Colonic mucosa (tissue), 4 donors: ENCODE results near the gene EPC2. TPM values are rescaled to one million over a fixed set of nuclear protein-coding genes. Genes with fewer than 3 reads are reported as not detected.
"Not testable (repeated sequence)": the region's sequence is repeated elsewhere in the genome, so short reads cannot be mapped to it uniquely, and the experiment has no call there.

Experiments used
- DNase-seq: peaks from one replicate; pipeline ENCODE4 v3.0.0-alpha.2; 2020
- H3K27ac ChIP-seq: fragments of 200-600 bp; one replicate; pipeline ENCODE4 v1.8.0; 2021
- H3K27me3 ChIP-seq: fragments of 200-600 bp; one replicate; pipeline ENCODE4 v1.8.0; 2021
- H3K36me3 ChIP-seq: fragments of 200-600 bp; one replicate; pipeline ENCODE4 v1.8.0; 2021
- H3K4me1 ChIP-seq: fragments of 200-600 bp; one replicate; pipeline ENCODE4 v1.8.0; 2021; ENCODE audit warnings: mild to moderate bottlenecking
- H3K4me3 ChIP-seq: fragments of 200-600 bp; one replicate; pipeline ENCODE4 v1.8.0; 2021
- H3K9ac ChIP-seq, 2 donors: one replicate each; pipeline ENCODE4 v1.7.0; 2013; ENCODE audit warnings: control low read depth in 2 of 2, low read depth in 2 of 2, low read length in 2 of 2
- H3K9me3 ChIP-seq: fragments of 200-600 bp; one replicate; pipeline ENCODE4 v1.8.0; 2021
- intact Hi-C: fragments of 100-400 bp; cut with DNase I; formaldehyde crosslinking; loops from one replicate; pipeline ENCODE4 v1.14.1; 2022
- total RNA-seq, 2 donors: library from RNA; stranded (reverse); fragmentation: NEBNext Ultra II Directional in 1 of 2; extraction: Animal tissue kit (Norgen Biotek cat#: 25700) in 1 of 2; gene quantifications; one replicate each; pipeline ENCODE4 v1.2.1, GENCODE V29; 2021
- TF ChIP-seq, protein P1 (sequence below): fragments of 200-600 bp; IDR thresholded peaks from one replicate; pipeline ENCODE4 v1.8.0; 2022; ENCODE audit warnings: antibody characterized with exemption, mild to moderate bottlenecking
- donor health status: healthy.
- donor health status: DM: no; HTN: no; CAD: no.
- donor health status: DM: no; HTN: no; CAD: no.

Gene EPC2
- total RNA-seq, 2 donors from 2014 or later: 18.4 to 20.7 TPM

DNA sequence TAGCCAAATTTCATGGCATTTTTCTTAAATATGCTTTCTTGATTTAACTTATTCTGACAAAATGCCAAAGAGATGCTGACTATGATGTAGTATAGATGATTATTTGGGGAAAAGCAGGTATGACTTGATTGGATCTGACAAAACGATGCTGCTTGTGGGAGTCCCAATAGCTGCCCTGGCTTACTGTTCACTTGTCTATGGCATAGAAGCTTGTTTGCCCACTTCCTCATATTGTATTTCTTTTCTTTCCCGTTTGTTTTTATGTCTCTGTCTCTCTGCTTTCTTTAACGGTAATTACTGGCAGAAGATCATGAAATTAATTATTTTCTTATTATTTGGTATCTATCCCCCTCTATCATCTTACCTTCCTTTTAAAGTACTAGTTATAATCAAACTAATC is 43.0 kb downstream of the EPC2 start:
- Histone ChIP-seq H3K27ac (no peak overlapping the region), H3K36me3 (no peaks in the 10 kb centered on the region), H3K4me3 (no peak overlapping the region), H3K27me3 (no peaks in the 10 kb centered on the region), H3K9ac (no peak overlapping the region), H3K9me3 (no peaks in the 10 kb centered on the region), H3K4me1 (no peaks in the 10 kb centered on the region)
- intact Hi-C loops: no loop called here
- DNase-seq: no peak
- TF ChIP-seq, protein P1, sequence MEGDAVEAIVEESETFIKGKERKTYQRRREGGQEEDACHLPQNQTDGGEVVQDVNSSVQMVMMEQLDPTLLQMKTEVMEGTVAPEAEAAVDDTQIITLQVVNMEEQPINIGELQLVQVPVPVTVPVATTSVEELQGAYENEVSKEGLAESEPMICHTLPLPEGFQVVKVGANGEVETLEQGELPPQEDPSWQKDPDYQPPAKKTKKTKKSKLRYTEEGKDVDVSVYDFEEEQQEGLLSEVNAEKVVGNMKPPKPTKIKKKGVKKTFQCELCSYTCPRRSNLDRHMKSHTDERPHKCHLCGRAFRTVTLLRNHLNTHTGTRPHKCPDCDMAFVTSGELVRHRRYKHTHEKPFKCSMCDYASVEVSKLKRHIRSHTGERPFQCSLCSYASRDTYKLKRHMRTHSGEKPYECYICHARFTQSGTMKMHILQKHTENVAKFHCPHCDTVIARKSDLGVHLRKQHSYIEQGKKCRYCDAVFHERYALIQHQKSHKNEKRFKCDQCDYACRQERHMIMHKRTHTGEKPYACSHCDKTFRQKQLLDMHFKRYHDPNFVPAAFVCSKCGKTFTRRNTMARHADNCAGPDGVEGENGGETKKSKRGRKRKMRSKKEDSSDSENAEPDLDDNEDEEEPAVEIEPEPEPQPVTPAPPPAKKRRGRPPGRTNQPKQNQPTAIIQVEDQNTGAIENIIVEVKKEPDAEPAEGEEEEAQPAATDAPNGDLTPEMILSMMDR: no peak

DNA sequence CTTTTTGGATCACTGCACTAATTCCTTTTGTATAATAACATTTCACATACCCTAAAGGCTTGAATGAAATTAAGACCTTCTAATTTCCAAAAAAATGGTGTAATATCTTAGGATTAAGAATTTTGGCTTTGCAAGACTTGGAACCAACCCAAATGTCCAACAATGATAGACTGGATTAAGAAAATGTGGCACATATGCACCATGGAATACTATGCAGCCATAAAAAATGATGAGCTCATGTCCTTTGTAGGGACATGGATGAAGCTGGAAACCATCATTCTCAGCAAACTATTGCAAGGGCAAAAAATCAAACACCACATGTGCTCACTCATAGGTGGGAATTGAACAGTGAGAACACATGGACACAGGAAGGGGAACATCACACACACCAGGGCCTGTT is 43.5 kb downstream of the EPC2 start:
- H3K4me1 ChIP-seq, DNase-seq, H3K27ac ChIP-seq, H3K36me3 ChIP-seq, intact Hi-C loops, H3K9me3 ChIP-seq, H3K4me3 ChIP-seq, H3K27me3 ChIP-seq, H3K9ac ChIP-seq: not testable (repeated sequence)

DNA sequence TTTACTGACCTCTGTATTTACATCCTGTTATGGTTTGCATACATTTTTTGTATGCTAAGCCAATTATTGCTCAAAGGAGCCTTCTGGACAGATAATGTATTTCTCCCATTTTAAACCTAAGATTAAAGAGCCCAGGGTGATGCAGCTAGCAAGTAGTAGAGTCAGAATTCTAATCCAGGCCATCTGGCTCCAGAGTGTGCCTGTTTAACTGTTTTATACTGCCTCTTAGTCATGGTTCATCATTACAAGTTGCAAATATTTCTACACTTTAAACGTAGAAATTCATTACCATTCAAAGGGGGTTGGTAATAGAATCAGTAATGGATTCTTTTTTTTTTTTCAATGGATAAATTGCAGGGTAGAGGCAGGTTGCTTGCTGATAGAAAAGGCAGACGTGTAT is 52.4 kb downstream of the EPC2 start:
- Histone ChIP-seq H3K36me3 (no peaks in the 10 kb centered on the region), H3K4me3 (no peak overlapping the region), H3K27me3 (no peaks in the 10 kb centered on the region), H3K27ac (no peak overlapping the region), H3K9ac (no peak overlapping the region), H3K4me1 (no peaks in the 10 kb centered on the region), H3K9me3 (no peaks in the 10 kb centered on the region)
- TF ChIP-seq, protein P1: no peak
- DNase-seq: no peak
- intact Hi-C loops: no loop called here

DNA sequence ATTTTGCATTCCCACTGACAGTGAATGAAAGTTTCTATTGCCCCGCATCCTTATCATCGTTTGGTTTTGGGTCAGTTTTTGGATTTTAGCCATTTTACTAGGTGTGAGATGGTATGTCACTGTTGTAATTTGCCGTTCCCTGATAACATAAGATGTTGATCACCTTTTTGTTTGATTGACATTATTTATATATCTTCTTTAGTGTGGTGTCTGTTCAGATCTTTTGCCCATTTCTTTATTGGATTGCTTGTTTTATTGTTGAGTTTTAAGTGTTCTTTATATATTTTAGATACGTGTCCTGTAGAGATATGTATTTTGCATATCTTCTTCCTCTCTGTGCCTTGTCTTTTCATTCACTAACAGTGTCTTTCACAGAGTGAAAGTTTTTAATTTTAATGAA is 55.3 kb downstream of the EPC2 start:
- no peak for DNase-seq
- Histone ChIP-seq H3K9me3 (no peaks in the 10 kb centered on the region), H3K27ac (no peak overlapping the region), H3K9ac (no peak overlapping the region), H3K27me3 (no peaks in the 10 kb centered on the region), H3K4me3 (no peak overlapping the region), H3K36me3 (no peaks in the 10 kb centered on the region), H3K4me1 (no peaks in the 10 kb centered on the region)
- intact Hi-C loops: no loop called here
- TF ChIP-seq, protein P1: no peak

DNA sequence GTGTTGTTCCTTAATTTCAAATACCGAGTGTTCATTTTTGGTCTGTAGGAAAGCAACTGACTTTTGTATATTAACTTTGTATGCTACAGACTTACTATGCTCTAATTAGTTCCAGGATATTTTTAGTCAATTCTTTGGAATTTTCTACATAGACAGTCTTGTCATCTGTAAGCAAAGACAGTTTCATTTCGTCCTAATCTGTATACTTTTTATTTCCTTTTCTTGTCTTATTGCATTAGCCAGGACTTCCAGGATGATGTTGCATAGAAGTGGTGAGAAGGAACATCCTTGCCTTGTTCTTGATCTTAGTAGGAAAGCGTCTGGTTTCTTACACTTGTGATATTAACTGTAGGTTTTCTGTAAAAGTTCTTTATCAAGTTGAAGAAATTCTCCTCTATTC is 56.5 kb downstream of the EPC2 start:
- no peaks in the 10 kb centered on the region for H3K4me1 ChIP-seq
- intact Hi-C loops: no loop called here
- H3K9me3 ChIP-seq: no peaks in the 10 kb centered on the region
- H3K27me3 ChIP-seq: no peaks in the 10 kb centered on the region
- no peaks in the 10 kb centered on the region for H3K36me3 ChIP-seq
- no peak overlapping the region for H3K4me3 ChIP-seq
- DNase-seq: no peak
- no peak overlapping the region for H3K27ac ChIP-seq
- no peak overlapping the region for H3K9ac ChIP-seq
- TF ChIP-seq, protein P1: no peak

DNA sequence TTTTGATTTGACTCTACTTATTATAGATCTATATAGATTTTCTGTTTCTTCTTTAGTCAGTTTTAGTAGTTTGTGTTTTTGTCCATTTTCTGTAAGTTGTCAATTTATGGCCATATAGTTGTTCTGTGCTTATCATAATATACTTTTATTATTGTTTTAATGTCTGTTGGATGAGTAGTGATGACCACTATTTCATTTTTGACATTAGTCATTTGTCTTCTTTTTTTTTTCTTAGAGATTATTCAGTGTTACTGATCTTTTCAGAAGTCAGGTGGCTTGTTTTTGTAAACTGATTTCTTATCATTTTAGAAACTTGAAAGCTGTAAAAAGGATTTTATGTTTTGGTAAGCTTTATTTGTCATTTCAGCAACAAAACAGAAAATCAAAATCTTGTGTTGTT is 57.3 kb downstream of the EPC2 start:
- no peaks in the 10 kb centered on the region for H3K36me3 ChIP-seq
- H3K9ac ChIP-seq: no peak overlapping the region
- intact Hi-C loops: no loop called here
- no peak for DNase-seq
- TF ChIP-seq, protein P1: no peak
- H3K9me3 ChIP-seq: no peaks in the 10 kb centered on the region
- no peaks in the 10 kb centered on the region for H3K4me1 ChIP-seq
- H3K27ac ChIP-seq: no peak overlapping the region
- H3K27me3 ChIP-seq: no peaks in the 10 kb centered on the region
- H3K4me3 ChIP-seq: no peak overlapping the region
